ENCODE data around the gene ITGB7. TPM values are rescaled to one million over a fixed set of nuclear protein-coding genes. Genes with fewer than 3 reads are reported as not detected.
A peak's percentile ranks its signal among the peaks of the same experiment; 100 is the strongest.

Gene ITGB7
- total RNA-seq, 1 experiment from 2014 or later: 1.1 TPM

- no TSS peak for BruUV-seq (replicated peaks)
- H3K36me3 ChIP-seq (ENCODE audit: control insufficient read depth, insufficient read depth, low read length): no peaks in the 10 kb centered on the region
- intact Hi-C loops (cut with micrococcal nuclease; ENCODE audit: unreplicated experiment): no loop called here
- Mint-ChIP-seq H3K4me1 (ENCODE audit: low read depth, unreplicated experiment) (peaks cover 26% of the 10 kb centered on the region), H3K4me3 (ENCODE audit: unreplicated experiment) (peak overlapping the region; percentile 26), H3K36me3 (ENCODE audit: insufficient read depth, unreplicated experiment) (no peaks in the 10 kb centered on the region), H3K27ac (ENCODE audit: unreplicated experiment) (no peak overlapping the region), H3K9me3 (ENCODE audit: unreplicated experiment) (no peaks in the 10 kb centered on the region), H3K27me3 (ENCODE audit: insufficient read depth, unreplicated experiment) (no peaks in the 10 kb centered on the region)
- CTCF ChIA-PET: no interaction called here
- peaks cover 28% of the 10 kb centered on the region for H3K4me1 ChIP-seq
- DNase-seq: no peak
- no peak overlapping the region for H3K4me3 ChIP-seq (ENCODE audit: low read depth, low read length)
- no peaks in the 10 kb centered on the region for H3K9me3 ChIP-seq
- POLR2A ChIA-PET: no interaction called here
- TF ChIP-seq CTCF (IDR thresholded peaks at IDR 0.05; ENCODE audit: insufficient read depth in 1 of 2, low read depth in 1 of 2, low read length in 1 of 2, severe bottlenecking in 1 of 2, unreplicated experiment in 1 of 2): no peak
- H3K27me3 ChIP-seq (replicated peaks; ENCODE audit: control insufficient read depth, insufficient read depth, low read length): no peaks in the 10 kb centered on the region
These were observed 23.2 kb upstream of the ITGB7 start for GRCh38 chr12:53230108-53230845.

GRCh38 chr12:53229454-53229853, 22.4 kb upstream of the ITGB7 start:
- Histone ChIP-seq H3K4me1 (peaks cover 33% of the 10 kb centered on the region), H3K27me3 (replicated peaks; ENCODE audit: control insufficient read depth, insufficient read depth, low read length) (no peaks in the 10 kb centered on the region), H3K36me3 (ENCODE audit: control insufficient read depth, insufficient read depth, low read length) (no peaks in the 10 kb centered on the region), H3K9me3 (no peaks in the 10 kb centered on the region), H3K4me3 (ENCODE audit: low read depth, low read length) (no peak overlapping the region)
- H3K27ac Mint-ChIP-seq (ENCODE audit: unreplicated experiment): no peak overlapping the region
- DNase-seq: no peak
- H3K36me3 Mint-ChIP-seq (ENCODE audit: insufficient read depth, unreplicated experiment): no peaks in the 10 kb centered on the region
- no peak for TF ChIP-seq CTCF (IDR thresholded peaks at IDR 0.05; ENCODE audit: insufficient read depth in 1 of 2, low read depth in 1 of 2, low read length in 1 of 2, severe bottlenecking in 1 of 2, unreplicated experiment in 1 of 2)
- ChIA-PET CTCF (no interaction called here), POLR2A (no interaction called here)
- no TSS peak for BruUV-seq (replicated peaks)
- intact Hi-C loops (cut with micrococcal nuclease; ENCODE audit: unreplicated experiment): loop anchor here (1.0 kb wide), 1 partner anchor 8 kb away; no protein-coding TSS in a partner anchor
- H3K9me3 Mint-ChIP-seq (ENCODE audit: unreplicated experiment): no peaks in the 10 kb centered on the region
- peak overlapping the region; percentile 26 for H3K4me3 Mint-ChIP-seq (ENCODE audit: unreplicated experiment)
- peaks cover 33% of the 10 kb centered on the region for H3K4me1 Mint-ChIP-seq (ENCODE audit: low read depth, unreplicated experiment)
- H3K27me3 Mint-ChIP-seq (ENCODE audit: insufficient read depth, unreplicated experiment): no peaks in the 10 kb centered on the region

- POLR2A ChIA-PET: no interaction called here
- CTCF ChIA-PET: no interaction called here
- Mint-ChIP-seq H3K36me3 (ENCODE audit: insufficient read depth, unreplicated experiment) (no peaks in the 10 kb centered on the region), H3K4me3 (ENCODE audit: unreplicated experiment) (no peak overlapping the region), H3K9me3 (ENCODE audit: unreplicated experiment) (no peaks in the 10 kb centered on the region), H3K27me3 (ENCODE audit: insufficient read depth, unreplicated experiment) (no peaks in the 10 kb centered on the region), H3K4me1 (ENCODE audit: low read depth, unreplicated experiment) (peaks cover 36% of the 10 kb centered on the region), H3K27ac (ENCODE audit: unreplicated experiment) (no peak overlapping the region)
- H3K4me1 ChIP-seq: peaks cover 30% of the 10 kb centered on the region
- H3K36me3 ChIP-seq (ENCODE audit: control insufficient read depth, insufficient read depth, low read length): no peaks in the 10 kb centered on the region
- H3K9me3 ChIP-seq: no peaks in the 10 kb centered on the region
- no peak for TF ChIP-seq CTCF (IDR thresholded peaks at IDR 0.05; ENCODE audit: insufficient read depth in 1 of 2, low read depth in 1 of 2, low read length in 1 of 2, severe bottlenecking in 1 of 2, unreplicated experiment in 1 of 2)
- no peak for DNase-seq
- H3K27me3 ChIP-seq (replicated peaks; ENCODE audit: control insufficient read depth, insufficient read depth, low read length): no peaks in the 10 kb centered on the region
- BruUV-seq (replicated peaks): no TSS peak
- intact Hi-C loops (cut with micrococcal nuclease; ENCODE audit: unreplicated experiment): no loop called here
- H3K4me3 ChIP-seq (ENCODE audit: low read depth, low read length): no peak overlapping the region
These were observed 20.8 kb upstream of the ITGB7 start for GRCh38 chr12:53227836-53228235.

Measured in Caco-2 (cell line).